Astrocyte (in vitro differentiated cells and primary cell): Measurements from ENCODE around the gene CDH23. TPM values are rescaled to one million over a fixed set of nuclear protein-coding genes. Genes with fewer than 3 reads are reported as not detected.

Experiments
- DNase-seq: peaks from one replicate; pipeline ENCODE4 v3.0.0-alpha.2; 2010; ENCODE audit warnings: low read depth
- FAIRE-seq: peaks from 2 replicates; lab custom pipeline; 2011; peaks lifted over from hg19 to GRCh38; lab: Jason Lieb, UNC
- H2AFZ ChIP-seq: 2 replicates; pipeline ENCODE4 v1.6.0; 2012; ENCODE audit warnings: low read depth, low read length, inconsistent platforms
- H3K27ac ChIP-seq: 2 replicates; pipeline ENCODE4 v1.5.1; 2011; ENCODE audit warnings: low read depth, low read length, inconsistent platforms
- H3K27me3 ChIP-seq: 2 replicates; pipeline ENCODE4 v1.6.0; 2011; ENCODE audit warnings: low read length, inconsistent platforms; ENCODE audit not compliant: insufficient read depth
- H3K36me3 ChIP-seq: 2 replicates; pipeline ENCODE4 v1.5.1; 2011; ENCODE audit warnings: low read length, inconsistent platforms; ENCODE audit not compliant: insufficient read depth
- H3K4me1 ChIP-seq: 2 replicates; pipeline ENCODE4 v1.5.1; 2011; ENCODE audit warnings: low read length, inconsistent platforms; ENCODE audit not compliant: insufficient read depth
- H3K4me2 ChIP-seq: 2 replicates; pipeline ENCODE4 v1.6.0; 2012; ENCODE audit warnings: low read length, inconsistent platforms
- H3K4me3 ChIP-seq: 2 replicates; pipeline ENCODE4 v1.5.1; 2011; ENCODE audit warnings: low read depth, mild to moderate bottlenecking, low read length, inconsistent platforms; ENCODE audit not compliant: insufficient read depth
- H3K79me2 ChIP-seq: 2 replicates; pipeline ENCODE4 v1.6.0; 2012; ENCODE audit warnings: mild to moderate bottlenecking, low read length, inconsistent platforms; ENCODE audit not compliant: insufficient read depth
- H3K9ac ChIP-seq: 2 replicates; pipeline ENCODE4 v1.6.0; 2012; ENCODE audit warnings: mild to moderate bottlenecking, low read length, inconsistent platforms
- H3K9me3 ChIP-seq: 2 replicates; pipeline ENCODE4 v1.5.1; 2012; ENCODE audit warnings: low read depth, mild to moderate bottlenecking, low read length, inconsistent platforms; ENCODE audit not compliant: insufficient read depth
- H4K20me1 ChIP-seq: 2 replicates; pipeline ENCODE4 v1.6.0; 2012; ENCODE audit warnings: low read length, inconsistent platforms; ENCODE audit not compliant: insufficient read depth
- H3K27ac Mint-ChIP-seq: one replicate; pipeline ENCODE4 v1.8.0; 2021; ENCODE audit warnings: mild to moderate bottlenecking, mixed read lengths; ENCODE audit not compliant: unreplicated experiment
- H3K27me3 Mint-ChIP-seq: one replicate; pipeline ENCODE4 v1.8.0; 2021; ENCODE audit warnings: low read depth, mixed read lengths; ENCODE audit not compliant: unreplicated experiment
- H3K36me3 Mint-ChIP-seq: one replicate; pipeline ENCODE4 v1.8.0; 2021; ENCODE audit warnings: low read depth, mixed read lengths; ENCODE audit not compliant: unreplicated experiment
- H3K4me1 Mint-ChIP-seq: one replicate; pipeline ENCODE4 v1.8.0; 2021; ENCODE audit warnings: low read depth, mixed read lengths; ENCODE audit not compliant: unreplicated experiment
- H3K4me3 Mint-ChIP-seq: one replicate; pipeline ENCODE4 v1.8.0; 2021; ENCODE audit warnings: mild to moderate bottlenecking, moderate library complexity, mixed read lengths; ENCODE audit not compliant: unreplicated experiment
- H3K9me3 Mint-ChIP-seq: one replicate; pipeline ENCODE4 v1.8.0; 2021; ENCODE audit warnings: mild to moderate bottlenecking, mixed read lengths; ENCODE audit not compliant: unreplicated experiment
- EZH2 ChIP-seq: IDR thresholded peaks from 2 replicates; pipeline ENCODE4 v1.6.1; 2012; ENCODE audit warnings: mild to moderate bottlenecking, low read length, inconsistent platforms; ENCODE audit not compliant: insufficient read depth
- total RNA-seq: library from RNA; stranded (reverse); gene quantifications from 2 replicates; pipeline ENCODE4 v1.2.1, GENCODE V29; 2021
- TF ChIP-seq, protein P1 (sequence below): IDR thresholded peaks from 2 replicates; pipeline ENCODE4 v1.5.1; 2011; ENCODE audit warnings: low read depth, mild to moderate bottlenecking, inconsistent platforms, low read length, moderate library complexity; ENCODE audit not compliant: insufficient read depth

CDH23 gene
- total RNA-seq, 1 donor from 2014 or later: not detected

- Histone ChIP-seq H3K36me3 (no peaks in the 10 kb centered on the region), H3K79me2 (no peaks in the 10 kb centered on the region), H3K27ac (no peak overlapping the region), H3K27me3 (peaks cover 4% of the 10 kb centered on the region), H3K4me3 (no peak overlapping the region), H2AFZ (no peak overlapping the region), H3K9me3 (no peaks in the 10 kb centered on the region), H3K4me1 (no peaks in the 10 kb centered on the region), H3K4me2 (no peak overlapping the region), H3K9ac (no peak overlapping the region), H4K20me1 (peaks cover 36% of the 10 kb centered on the region)
- Mint-ChIP-seq H3K36me3 (peaks cover 10% of the 10 kb centered on the region), H3K4me1 (no peaks in the 10 kb centered on the region), H3K27me3 (peaks cover 18% of the 10 kb centered on the region), H3K9me3 (no peaks in the 10 kb centered on the region), H3K4me3 (no peak overlapping the region), H3K27ac (no peak overlapping the region)
- FAIRE-seq (no peak), DNase-seq (no peak)
- TF ChIP-seq, protein P1, sequence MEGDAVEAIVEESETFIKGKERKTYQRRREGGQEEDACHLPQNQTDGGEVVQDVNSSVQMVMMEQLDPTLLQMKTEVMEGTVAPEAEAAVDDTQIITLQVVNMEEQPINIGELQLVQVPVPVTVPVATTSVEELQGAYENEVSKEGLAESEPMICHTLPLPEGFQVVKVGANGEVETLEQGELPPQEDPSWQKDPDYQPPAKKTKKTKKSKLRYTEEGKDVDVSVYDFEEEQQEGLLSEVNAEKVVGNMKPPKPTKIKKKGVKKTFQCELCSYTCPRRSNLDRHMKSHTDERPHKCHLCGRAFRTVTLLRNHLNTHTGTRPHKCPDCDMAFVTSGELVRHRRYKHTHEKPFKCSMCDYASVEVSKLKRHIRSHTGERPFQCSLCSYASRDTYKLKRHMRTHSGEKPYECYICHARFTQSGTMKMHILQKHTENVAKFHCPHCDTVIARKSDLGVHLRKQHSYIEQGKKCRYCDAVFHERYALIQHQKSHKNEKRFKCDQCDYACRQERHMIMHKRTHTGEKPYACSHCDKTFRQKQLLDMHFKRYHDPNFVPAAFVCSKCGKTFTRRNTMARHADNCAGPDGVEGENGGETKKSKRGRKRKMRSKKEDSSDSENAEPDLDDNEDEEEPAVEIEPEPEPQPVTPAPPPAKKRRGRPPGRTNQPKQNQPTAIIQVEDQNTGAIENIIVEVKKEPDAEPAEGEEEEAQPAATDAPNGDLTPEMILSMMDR: no peak
- TF ChIP-seq EZH2: no peak
Measured at GRCh38 chr10:71810048-71810750, 413.5 kb downstream of the CDH23 start.

- no peak overlapping the region for H3K9ac ChIP-seq
- H3K4me1 ChIP-seq: no peaks in the 10 kb centered on the region
- Mint-ChIP-seq H3K4me1 (no peaks in the 10 kb centered on the region), H3K27me3 (peaks cover 9% of the 10 kb centered on the region), H3K9me3 (no peaks in the 10 kb centered on the region), H3K4me3 (no peak overlapping the region), H3K27ac (no peak overlapping the region), H3K36me3 (peaks cover 16% of the 10 kb centered on the region)
- H3K4me2 ChIP-seq: no peak overlapping the region
- H4K20me1 ChIP-seq: peaks cover 47% of the 10 kb centered on the region
- FAIRE-seq (no peak), DNase-seq (no peak)
- no peaks in the 10 kb centered on the region for H3K9me3 ChIP-seq
- H3K4me3 ChIP-seq: no peak overlapping the region
- H3K79me2 ChIP-seq: no peaks in the 10 kb centered on the region
- peaks cover 3% of the 10 kb centered on the region for H3K36me3 ChIP-seq
- no peak overlapping the region for H3K27ac ChIP-seq
- H2AFZ ChIP-seq: no peak overlapping the region
- TF ChIP-seq EZH2: no peak
- TF ChIP-seq, protein P1: no peak
- H3K27me3 ChIP-seq: no peaks in the 10 kb centered on the region
Measured at GRCh38 chr10:71811351-71811750, 414.6 kb downstream of the CDH23 start.
